Ureter (tissue), 1 donor: Measurements from ENCODE around the gene MAPK8IP1. TPM values are rescaled to one million over a fixed set of nuclear protein-coding genes. Genes with fewer than 3 reads are reported as not detected.

Experiments
- DNase-seq: peaks from one replicate; pipeline ENCODE4 v3.0.0-alpha.2; 2020; ENCODE audit warnings: low spot score
- total RNA-seq: library from RNA; stranded (reverse); gene quantifications from one replicate; pipeline ENCODE4 v1.2.4, GENCODE V29; 2023
- donor health status: DM: yes; HTN: yes; CAD: no.

The MAPK8IP1 gene
- total RNA-seq, 1 donor from 2014 or later = 7.2 TPM

- peak; percentile 92 for DNase-seq
Measured at GRCh38 chr11:45859661-45860140, 25.8 kb upstream of the MAPK8IP1 start.

GRCh38 chr11:45860348-45860747 is 25.1 kb upstream of the MAPK8IP1 start:
- DNase-seq = no peak

- no peak for DNase-seq
Measured at GRCh38 chr11:45860764-45861510, 24.5 kb upstream of the MAPK8IP1 start.

GRCh38 chr11:45864041-45864440 is 21.4 kb upstream of the MAPK8IP1 start:
- no peak for DNase-seq

- DNase-seq = no peak
Measured at GRCh38 chr11:45869551-45869950, 15.9 kb upstream of the MAPK8IP1 start.

GRCh38 chr11:45870706-45871105 is 14.7 kb upstream of the MAPK8IP1 start:
- DNase-seq = no peak

- DNase-seq = no peak
Measured at GRCh38 chr11:45871638-45872037, 13.8 kb upstream of the MAPK8IP1 start.

- DNase-seq = no peak
Measured at GRCh38 chr11:45872651-45873356, 12.6 kb upstream of the MAPK8IP1 start.

- DNase-seq = no peak
Measured at GRCh38 chr11:45876401-45876800, 9.1 kb upstream of the MAPK8IP1 start.

- DNase-seq = no peak
Measured at GRCh38 chr11:45877221-45877620, 8.2 kb upstream of the MAPK8IP1 start.

- no peak for DNase-seq
Measured at GRCh38 chr11:45877845-45878244, 7.6 kb upstream of the MAPK8IP1 start.

GRCh38 chr11:45879803-45880686 is 5.4 kb upstream of the MAPK8IP1 start:
- no peak for DNase-seq

GRCh38 chr11:45880772-45881570 is 4.5 kb upstream of the MAPK8IP1 start:
- no peak for DNase-seq

GRCh38 chr11:45881708-45882368 is 3.6 kb upstream of the MAPK8IP1 start:
- no peak for DNase-seq

GRCh38 chr11:45884596-45885185 is 760 bp upstream of the MAPK8IP1 start:
- DNase-seq = no peak

GRCh38 chr11:45885921-45886721 is 670 bp downstream of the MAPK8IP1 start:
- DNase-seq = no peak

GRCh38 chr11:45886816-45887520 is 1.5 kb downstream of the MAPK8IP1 start:
- DNase-seq = no peak

GRCh38 chr11:45887587-45887986 is 2.1 kb downstream of the MAPK8IP1 start:
- no peak for DNase-seq

GRCh38 chr11:45889555-45889954 is 4.1 kb downstream of the MAPK8IP1 start:
- no peak for DNase-seq
